Uterus (tissue), 4 donors: ENCODE results near the gene RHOC. TPM values are rescaled to one million over a fixed set of nuclear protein-coding genes. Genes with fewer than 3 reads are reported as not detected.

Experiments used
- DNase-seq, 2 donors: peaks; one replicate each; pipeline ENCODE4 v3.0.0-alpha.2; 2019 to 2020
- H3K27ac ChIP-seq, 2 donors: fragments of 200-600 bp; sonication (generic); 1 replicate in 1 of 2; 2 replicates in 1 of 2; pipeline ENCODE4 v1.5.1; 2016 to 2018
- H3K27me3 ChIP-seq, 2 donors: fragments of 200-600 bp; sonication (generic); one replicate each; pipeline ENCODE4 v1.5.1; 2018 to 2019; ENCODE audit warnings: control low read depth in 1 of 2
- H3K36me3 ChIP-seq, 2 donors: fragments of 200-600 bp; sonication (generic); one replicate each; pipeline ENCODE4 v1.5.1; 2019; ENCODE audit warnings: control low read depth in 1 of 2
- H3K4me1 ChIP-seq, 2 donors: fragments of 200-600 bp; sonication (generic); one replicate each; pipeline ENCODE4 v1.5.1; 2018 to 2019; ENCODE audit warnings: control low read depth in 1 of 2
- H3K4me3 ChIP-seq, 2 donors: fragments of 200-600 bp; sonication (generic); 1 replicate in 1 of 2; 2 replicates in 1 of 2; pipeline ENCODE4 v1.5.1; 2018 to 2019; ENCODE audit warnings: mild to moderate bottlenecking in 1 of 2
- H3K9me3 ChIP-seq, 2 donors: fragments of 200-600 bp; sonication (generic); one replicate each; pipeline ENCODE4 v1.5.1; 2019; ENCODE audit warnings: control low read depth in 1 of 2
- POLR2A ChIP-seq, 2 donors: fragments of 450-650 bp; IDR thresholded peaks; one replicate each; pipeline ENCODE4 v1.6.1; 2016; ENCODE audit warnings: antibody characterized with exemption in 2 of 2, mild to moderate bottlenecking in 1 of 2, moderate library complexity in 1 of 2
- intact Hi-C: fragments of 100-400 bp; cut with DNase I; formaldehyde crosslinking; loops from one replicate; pipeline ENCODE4 v1.15.1; 2023; ENCODE audit warnings: low total_unique reads
- total RNA-seq, 4 donors: library from RNA; depleted of rRNA in 3 of 4; stranded (reverse); fragments of >200 nt in 3 of 4; gene quantifications; one replicate each; pipeline versions ENCODE4 v1.1.0 to v1.2.4, GENCODE V29; 2014 to 2023
- TF ChIP-seq, protein P1 (sequence below), 4 experiments: fragments of 200-600 bp in 2 of 4; fragments of 450-650 bp in 2 of 4; sonication (generic) in 2 of 4; IDR thresholded peaks; one replicate each; pipeline ENCODE4 v1.5.1; 2016 to 2019; ENCODE audit warnings: antibody characterized with exemption in 4 of 4, mild to moderate bottlenecking in 2 of 4, moderate library complexity in 1 of 4
- donor health status: DM: yes; HTN: yes; CAD: no.

RHOC gene
- total RNA-seq, 4 donors from 2014 or later, result 176 to 314 (median 279) TPM

DNA sequence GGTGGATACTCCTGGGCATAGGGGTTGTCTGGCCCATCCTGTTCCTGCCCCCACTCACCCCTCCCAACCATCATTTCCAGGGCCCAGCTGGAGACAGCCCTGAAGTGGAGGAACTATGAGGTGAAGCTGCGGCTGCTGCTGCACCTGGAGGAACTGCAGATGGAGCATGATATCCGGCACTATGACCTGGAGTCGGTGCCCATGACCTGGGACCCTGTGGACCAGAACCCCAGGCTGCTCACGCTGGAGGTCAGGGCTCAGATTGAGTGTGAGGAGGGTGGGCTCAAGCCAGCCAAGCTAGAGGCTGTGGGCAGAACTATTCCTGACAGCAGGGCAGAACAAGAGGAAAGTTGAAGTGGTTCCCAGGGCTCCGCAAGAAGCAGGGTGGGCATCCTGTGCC is 14.2 kb downstream of the RHOC start:
- H3K36me3 ChIP-seq, result no peaks in the 10 kb centered on the region
- intact Hi-C loops, result no loop called here
- no peaks in the 10 kb centered on the region for H3K9me3 ChIP-seq
- no peak overlapping the region for H3K4me3 ChIP-seq
- no peaks in the 10 kb centered on the region for H3K4me1 ChIP-seq
- H3K27ac ChIP-seq, result no peak overlapping the region
- H3K27me3 ChIP-seq, result no peaks in the 10 kb centered on the region
- no peak for DNase-seq
- no peak for TF ChIP-seq POLR2A (IDR thresholded peaks at IDR 0.05)
- TF ChIP-seq, protein P1, sequence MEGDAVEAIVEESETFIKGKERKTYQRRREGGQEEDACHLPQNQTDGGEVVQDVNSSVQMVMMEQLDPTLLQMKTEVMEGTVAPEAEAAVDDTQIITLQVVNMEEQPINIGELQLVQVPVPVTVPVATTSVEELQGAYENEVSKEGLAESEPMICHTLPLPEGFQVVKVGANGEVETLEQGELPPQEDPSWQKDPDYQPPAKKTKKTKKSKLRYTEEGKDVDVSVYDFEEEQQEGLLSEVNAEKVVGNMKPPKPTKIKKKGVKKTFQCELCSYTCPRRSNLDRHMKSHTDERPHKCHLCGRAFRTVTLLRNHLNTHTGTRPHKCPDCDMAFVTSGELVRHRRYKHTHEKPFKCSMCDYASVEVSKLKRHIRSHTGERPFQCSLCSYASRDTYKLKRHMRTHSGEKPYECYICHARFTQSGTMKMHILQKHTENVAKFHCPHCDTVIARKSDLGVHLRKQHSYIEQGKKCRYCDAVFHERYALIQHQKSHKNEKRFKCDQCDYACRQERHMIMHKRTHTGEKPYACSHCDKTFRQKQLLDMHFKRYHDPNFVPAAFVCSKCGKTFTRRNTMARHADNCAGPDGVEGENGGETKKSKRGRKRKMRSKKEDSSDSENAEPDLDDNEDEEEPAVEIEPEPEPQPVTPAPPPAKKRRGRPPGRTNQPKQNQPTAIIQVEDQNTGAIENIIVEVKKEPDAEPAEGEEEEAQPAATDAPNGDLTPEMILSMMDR (IDR thresholded peaks at IDR 0.05), result no peak

DNA sequence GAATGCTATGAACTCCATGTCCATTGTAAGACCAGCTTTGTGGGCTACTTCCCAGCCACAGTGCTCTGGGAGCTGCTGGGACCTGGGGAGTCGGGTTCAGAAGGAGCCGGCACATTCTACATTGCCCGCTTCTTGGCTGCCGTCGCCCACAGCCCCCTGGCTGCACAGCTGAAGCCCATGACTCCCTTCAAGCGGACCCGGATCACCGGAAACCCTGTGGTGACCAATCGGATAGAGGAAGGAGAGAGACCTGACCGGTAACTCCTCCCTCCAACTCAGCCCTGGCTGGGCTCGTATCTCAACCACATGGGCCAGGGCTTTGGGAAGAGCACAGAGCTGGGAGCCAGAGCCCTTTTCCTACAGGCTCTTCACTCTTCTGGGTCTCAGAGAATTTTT is 17.1 kb downstream of the RHOC start:
- no peak for DNase-seq
- Histone ChIP-seq H3K4me3 (no peak overlapping the region), H3K27me3 (no peaks in the 10 kb centered on the region), H3K27ac (no peak overlapping the region), H3K36me3 (no peaks in the 10 kb centered on the region), H3K9me3 (no peaks in the 10 kb centered on the region), H3K4me1 (no peaks in the 10 kb centered on the region)
- TF ChIP-seq POLR2A (IDR thresholded peaks at IDR 0.05), result no peak
- TF ChIP-seq, protein P1 (IDR thresholded peaks at IDR 0.05), result no peak
- intact Hi-C loops, result no loop called here

DNA sequence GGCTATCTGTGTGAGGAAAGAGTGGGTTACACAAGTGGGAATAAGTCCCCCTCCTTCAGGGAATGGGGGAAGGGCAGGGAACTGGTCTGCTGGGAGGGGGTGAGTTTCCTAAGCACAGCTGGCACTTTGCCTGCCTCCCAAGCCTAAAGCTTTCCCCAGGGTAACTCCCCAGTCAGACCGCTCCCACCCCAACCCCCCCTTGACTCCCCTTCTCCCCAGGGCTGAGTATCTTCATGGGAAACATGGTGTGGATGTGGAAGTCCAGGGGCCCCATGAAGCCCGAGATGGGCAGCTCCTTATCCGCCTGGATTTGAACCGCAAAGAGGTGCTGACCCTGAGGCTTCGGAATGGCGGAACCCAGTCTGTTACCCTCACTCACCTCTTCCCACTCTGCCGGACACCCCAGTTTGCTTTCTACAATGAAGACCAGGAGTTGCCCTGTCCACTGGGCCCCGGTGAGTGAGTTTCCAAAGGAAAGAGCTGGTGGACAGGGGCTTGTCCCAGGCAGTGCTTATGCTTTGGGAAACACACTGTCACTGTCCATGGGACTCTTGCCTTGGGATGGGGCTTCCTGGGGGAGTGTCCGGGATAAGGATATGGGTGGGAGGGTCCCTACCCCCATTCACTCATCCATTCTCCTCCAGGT is 17.6 kb downstream of the RHOC start:
- no peak for DNase-seq
- intact Hi-C loops, result no loop called here
- no peaks in the 10 kb centered on the region for H3K27me3 ChIP-seq
- H3K27ac ChIP-seq, result no peak overlapping the region
- TF ChIP-seq, protein P1 (IDR thresholded peaks at IDR 0.05), result no peak
- TF ChIP-seq POLR2A (IDR thresholded peaks at IDR 0.05), result no peak
- H3K4me3 ChIP-seq, result no peak overlapping the region
- no peaks in the 10 kb centered on the region for H3K36me3 ChIP-seq
- H3K4me1 ChIP-seq, result no peaks in the 10 kb centered on the region
- H3K9me3 ChIP-seq, result no peaks in the 10 kb centered on the region

DNA sequence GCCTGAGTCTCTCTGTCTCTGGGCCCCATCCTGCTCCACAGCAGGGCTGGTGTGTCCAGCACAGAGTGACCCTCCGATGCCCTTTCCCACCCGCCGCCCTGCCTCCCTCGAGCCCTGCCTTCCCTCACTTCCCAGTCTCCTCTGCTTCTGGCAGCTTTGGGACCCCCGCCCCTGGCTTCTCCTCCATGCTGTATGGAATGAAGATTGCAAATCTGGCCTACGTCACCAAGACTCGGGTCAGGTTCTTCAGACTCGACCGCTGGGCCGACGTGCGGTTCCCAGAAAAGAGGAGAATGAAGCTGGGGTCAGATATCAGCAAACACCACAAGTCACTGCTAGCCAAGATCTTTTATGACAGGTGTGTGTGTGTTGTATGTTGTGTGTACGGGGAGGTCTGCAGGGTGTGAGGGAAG is 18.1 kb downstream of the RHOC start:
- Histone ChIP-seq H3K9me3 (no peaks in the 10 kb centered on the region), H3K27ac (peak overlapping the region; percentile 23 to 25), H3K4me3 (no peak overlapping the region), H3K27me3 (no peaks in the 10 kb centered on the region), H3K4me1 (no peaks in the 10 kb centered on the region), H3K36me3 (no peaks in the 10 kb centered on the region)
- TF ChIP-seq, protein P1 (IDR thresholded peaks at IDR 0.05), result no peak
- no peak for TF ChIP-seq POLR2A (IDR thresholded peaks at IDR 0.05)
- intact Hi-C loops, result no loop called here
- no peak for DNase-seq

DNA sequence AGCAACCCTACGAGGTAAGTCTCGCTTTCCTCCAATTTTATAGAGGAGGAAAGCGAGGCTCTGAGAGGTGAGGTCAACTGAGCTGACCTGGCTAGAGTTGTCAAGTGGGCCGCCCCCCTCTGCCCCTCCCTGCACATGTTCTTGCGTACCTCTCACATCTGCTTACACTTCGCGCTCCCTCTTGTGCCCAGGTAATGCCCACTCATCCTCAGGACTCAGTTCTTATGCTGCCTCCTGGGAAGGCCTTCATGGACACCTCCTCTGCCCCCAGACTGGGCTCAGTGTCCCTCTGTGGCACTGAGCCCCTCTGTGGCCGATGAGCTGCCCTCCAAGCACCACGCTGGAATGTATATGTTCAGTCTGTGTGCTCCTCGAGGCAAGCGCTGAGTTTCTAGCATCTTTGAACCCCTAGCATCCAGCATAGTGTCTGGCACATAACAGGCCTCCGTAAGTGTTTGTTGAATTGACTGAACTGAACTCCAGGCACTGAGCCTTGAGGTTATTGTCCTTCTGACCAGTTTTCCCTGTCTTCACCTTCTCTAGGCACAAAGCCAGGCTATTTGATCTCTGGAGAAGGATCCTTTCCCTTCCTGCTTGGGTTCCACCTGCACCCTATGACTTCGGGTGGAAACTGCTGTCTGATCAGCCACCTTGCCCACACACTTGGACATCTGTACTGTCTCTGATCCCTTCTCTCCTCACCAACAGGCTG is 19.0 kb downstream of the RHOC start:
- no peaks in the 10 kb centered on the region for H3K27me3 ChIP-seq
- TF ChIP-seq POLR2A (IDR thresholded peaks at IDR 0.05), result no peak
- TF ChIP-seq, protein P1 (IDR thresholded peaks at IDR 0.05), result no peak
- no peak for DNase-seq
- intact Hi-C loops, result no loop called here
- peak overlapping the region in 1 of 2 donors; percentile 25 for H3K27ac ChIP-seq
- H3K9me3 ChIP-seq, result no peaks in the 10 kb centered on the region
- H3K4me3 ChIP-seq, result no peak overlapping the region
- no peaks in the 10 kb centered on the region for H3K4me1 ChIP-seq
- H3K36me3 ChIP-seq, result no peaks in the 10 kb centered on the region
